ENCODE measurements around the gene SDCBP2.

- no peak for TF ChIP-seq CTCF (IDR thresholded peaks at IDR 0.05)
- no peak for TF ChIP-seq ZFX (IDR thresholded peaks at IDR 0.05; ENCODE audit: borderline replicate concordance)
Measured at GRCh38 chr20:1332749-1333300, 3.9 kb upstream of the SDCBP2 start.

Data from 22Rv1 (cell line).